Erythroblast (primary cell): ENCODE results near the gene MBNL2.

ENCODE experiments used
- GATA1 ChIP-seq: IDR thresholded peaks from 2 replicates; pipeline ENCODE4 v1.6.1; 2011; ENCODE audit warnings: low read depth, mild to moderate bottlenecking, control low read depth, low read length, moderate library complexity
- POLR2A ChIP-seq: IDR thresholded peaks from 2 replicates; pipeline ENCODE4 v1.6.1; 2011; ENCODE audit warnings: mild to moderate bottlenecking, low read length

DNA sequence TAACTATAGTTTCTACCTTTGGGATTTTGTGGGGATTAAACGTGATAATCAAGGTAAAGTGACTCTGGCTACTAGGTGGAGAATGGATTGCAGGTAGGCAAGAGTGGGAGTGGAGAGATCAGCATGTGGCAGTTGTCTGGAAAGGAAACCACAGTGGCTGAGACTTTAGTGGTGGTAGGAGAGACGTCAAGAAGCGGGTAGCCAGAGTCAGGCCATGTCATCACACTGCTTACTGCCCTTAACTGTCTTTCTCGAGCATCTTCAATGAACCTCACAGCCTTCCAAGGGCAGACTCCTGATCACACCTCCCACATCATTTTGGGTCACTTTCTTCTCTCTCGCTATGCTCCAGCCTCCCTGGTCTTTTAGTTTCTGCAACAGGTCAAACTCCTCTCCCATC is 28.6 kb upstream of the MBNL2 start:
- no peak for TF ChIP-seq POLR2A
- TF ChIP-seq GATA1, result no peak
